Stimulated activated effector memory CD8-positive, alpha-beta T cell treated with anti-CD3 and anti-CD28 coated beads, Interleukin-12 subunit alpha, Interleukin-12 subunit beta, amount 100 ng/mL, for 72 hours (primary cell): ENCODE data around the gene RDH13.
A peak's percentile ranks its signal among the peaks of the same experiment; 100 is the strongest.
"Not testable (repeated sequence)": the region's sequence is repeated elsewhere in the genome, so short reads cannot be mapped to it uniquely, and the experiment has no call there.

Experiments
- ATAC-seq: fragments of 150-1000 bp; cut with Tn5 transposase; 2 replicates; pipeline ENCODE4 v1.10.0; 2021
- DNase-seq, 2 donors: peaks; one replicate each; pipeline ENCODE4 v3.0.0; 2021 to 2022; ENCODE audit warnings: low spot score in 2 of 2
- H3K27ac Mint-ChIP-seq: one replicate; pipeline ENCODE4 v1.8.0; 2022; ENCODE audit warnings: mild to moderate bottlenecking, mixed read lengths
- H3K36me3 Mint-ChIP-seq: one replicate; pipeline ENCODE4 v1.8.0; 2022; ENCODE audit warnings: mild to moderate bottlenecking, mixed read lengths
- H3K4me1 Mint-ChIP-seq: one replicate; pipeline ENCODE4 v1.8.0; 2022; ENCODE audit warnings: mixed read lengths
- H3K4me3 Mint-ChIP-seq: one replicate; pipeline ENCODE4 v1.8.0; 2022; ENCODE audit warnings: mild to moderate bottlenecking, mixed read lengths
- H3K9me3 Mint-ChIP-seq: one replicate; pipeline ENCODE4 v1.8.0; 2022; ENCODE audit warnings: mixed read lengths

Gene RDH13

GRCh38 chr19:55070466-55071128 is 7.6 kb upstream of the RDH13 start:
- H3K36me3 Mint-ChIP-seq: no peaks in the 10 kb centered on the region
- no peak for DNase-seq
- no peak overlapping the region for H3K4me3 Mint-ChIP-seq
- no peaks in the 10 kb centered on the region for H3K9me3 Mint-ChIP-seq
- H3K27ac Mint-ChIP-seq: no peak overlapping the region
- ATAC-seq: no peak
- peaks cover 10% of the 10 kb centered on the region for H3K4me1 Mint-ChIP-seq

- Mint-ChIP-seq H3K27ac (no peak overlapping the region), H3K36me3 (no peaks in the 10 kb centered on the region), H3K9me3 (no peaks in the 10 kb centered on the region), H3K4me3 (peak overlapping the region; percentile 13), H3K4me1 (peaks cover 10% of the 10 kb centered on the region)
- DNase-seq (no peak), ATAC-seq (no peak)
Measured at GRCh38 chr19:55069865-55070197, 6.9 kb upstream of the RDH13 start.

- H3K27ac Mint-ChIP-seq: no peak overlapping the region
- peak overlapping the region; percentile 13 for H3K4me3 Mint-ChIP-seq
- H3K9me3 Mint-ChIP-seq: no peaks in the 10 kb centered on the region
- DNase-seq (no peak), ATAC-seq (peak; percentile 49)
- H3K4me1 Mint-ChIP-seq: peaks cover 10% of the 10 kb centered on the region
- no peaks in the 10 kb centered on the region for H3K36me3 Mint-ChIP-seq
Measured at GRCh38 chr19:55068950-55069864, 6.3 kb upstream of the RDH13 start.

GRCh38 chr19:55067869-55068268 is 4.9 kb upstream of the RDH13 start:
- Mint-ChIP-seq H3K36me3 (no peaks in the 10 kb centered on the region), H3K9me3 (no peaks in the 10 kb centered on the region), H3K4me3 (no peak overlapping the region), H3K4me1 (peaks cover 10% of the 10 kb centered on the region), H3K27ac (no peak overlapping the region)
- ATAC-seq: no peak
- DNase-seq: no peak

GRCh38 chr19:55066107-55066709 is 3.3 kb upstream of the RDH13 start:
- no peak for ATAC-seq
- Mint-ChIP-seq H3K4me1 (peaks cover 16% of the 10 kb centered on the region), H3K27ac (no peak overlapping the region), H3K4me3 (no peak overlapping the region), H3K9me3 (no peaks in the 10 kb centered on the region), H3K36me3 (no peaks in the 10 kb centered on the region)
- no peak for DNase-seq

- H3K9me3 Mint-ChIP-seq, DNase-seq, ATAC-seq, H3K27ac Mint-ChIP-seq, H3K36me3 Mint-ChIP-seq, H3K4me3 Mint-ChIP-seq: not testable (repeated sequence)
- peaks cover 16% of the 10 kb centered on the region for H3K4me1 Mint-ChIP-seq
Measured at GRCh38 chr19:55065516-55065915, 2.6 kb upstream of the RDH13 start.

GRCh38 chr19:55063492-55063843 is 520 bp upstream of the RDH13 start:
- Mint-ChIP-seq H3K4me3 (peak overlapping the region; percentile 74), H3K27ac (no peak overlapping the region), H3K36me3 (peaks cover 9% of the 10 kb centered on the region), H3K4me1 (peaks cover 6% of the 10 kb centered on the region), H3K9me3 (no peaks in the 10 kb centered on the region)
- ATAC-seq (no peak), DNase-seq (no peak)

GRCh38 chr19:55060287-55060686 is 2.7 kb downstream of the RDH13 start:
- peaks cover 41% of the 10 kb centered on the region for H3K36me3 Mint-ChIP-seq
- DNase-seq, H3K4me3 Mint-ChIP-seq, H3K4me1 Mint-ChIP-seq, H3K27ac Mint-ChIP-seq, H3K9me3 Mint-ChIP-seq, ATAC-seq: not testable (repeated sequence)

GRCh38 chr19:55058781-55059610 is 4.0 kb downstream of the RDH13 start:
- peaks cover 52% of the 10 kb centered on the region for H3K36me3 Mint-ChIP-seq

GRCh38 chr19:55056827-55057226 is 6.1 kb downstream of the RDH13 start:
- Mint-ChIP-seq H3K4me1 (peaks cover under 1% of the 10 kb centered on the region), H3K36me3 (peaks cover 73% of the 10 kb centered on the region), H3K9me3 (no peaks in the 10 kb centered on the region), H3K4me3 (no peak overlapping the region), H3K27ac (no peak overlapping the region)
- DNase-seq (no peak), ATAC-seq (no peak)

More at GRCh38 chr19:55058781-55059610, 4.0 kb downstream of the RDH13 start:
- ATAC-seq (no peak), DNase-seq (no peak)
- peaks cover 6% of the 10 kb centered on the region for H3K4me1 Mint-ChIP-seq
- H3K4me3 Mint-ChIP-seq: no peak overlapping the region
- no peak overlapping the region for H3K27ac Mint-ChIP-seq
- no peaks in the 10 kb centered on the region for H3K9me3 Mint-ChIP-seq

GRCh38 chr19:55053735-55054134 is 9.2 kb downstream of the RDH13 start:
- Mint-ChIP-seq H3K9me3 (no peaks in the 10 kb centered on the region), H3K27ac (no peak overlapping the region), H3K4me3 (no peak overlapping the region), H3K36me3 (peaks cover 93% of the 10 kb centered on the region), H3K4me1 (no peaks in the 10 kb centered on the region)
- ATAC-seq (no peak), DNase-seq (no peak)

GRCh38 chr19:55050749-55051532 is 12.0 kb downstream of the RDH13 start:
- Mint-ChIP-seq H3K27ac (no peak overlapping the region), H3K4me1 (no peaks in the 10 kb centered on the region), H3K9me3 (no peaks in the 10 kb centered on the region), H3K4me3 (no peak overlapping the region), H3K36me3 (peaks cover 84% of the 10 kb centered on the region)
- DNase-seq (no peak), ATAC-seq (no peak)

- Mint-ChIP-seq H3K27ac (no peak overlapping the region), H3K9me3 (no peaks in the 10 kb centered on the region), H3K4me3 (no peak overlapping the region), H3K4me1 (no peaks in the 10 kb centered on the region), H3K36me3 (peaks cover 85% of the 10 kb centered on the region)
- DNase-seq (no peak), ATAC-seq (no peak)
Measured at GRCh38 chr19:55048446-55048845, 14.5 kb downstream of the RDH13 start.

GRCh38 chr19:55047951-55048350 is 15.0 kb downstream of the RDH13 start:
- no peak for ATAC-seq
- Mint-ChIP-seq H3K36me3 (peaks cover 80% of the 10 kb centered on the region), H3K9me3 (no peaks in the 10 kb centered on the region), H3K4me1 (no peaks in the 10 kb centered on the region), H3K27ac (no peak overlapping the region), H3K4me3 (no peak overlapping the region)
- DNase-seq: no peak
